HUES6 (cell line): Measurements from ENCODE around the gene COX4I2.

Experiments used
- H3K27ac ChIP-seq: 2 replicates; pipeline ENCODE4 v1.7.0; 2013; ENCODE audit warnings: low read depth, mild to moderate bottlenecking, low read length, inconsistent platforms
- H3K27me3 ChIP-seq: 2 replicates; pipeline ENCODE4 v1.6.1; 2013; ENCODE audit warnings: low read length; ENCODE audit not compliant: control insufficient read depth, insufficient read depth
- H3K36me3 ChIP-seq: 2 replicates; pipeline ENCODE4 v1.6.1; 2013; ENCODE audit warnings: low read length; ENCODE audit not compliant: control insufficient read depth, insufficient read depth
- H3K4me1 ChIP-seq: 2 replicates; pipeline ENCODE4 v1.6.1; 2013; ENCODE audit warnings: low read length; ENCODE audit not compliant: control insufficient read depth, insufficient read depth
- H3K4me3 ChIP-seq: 2 replicates; pipeline ENCODE4 v1.5.1; 2013; ENCODE audit warnings: low read depth, low read length
- H3K9ac ChIP-seq: one replicate; pipeline ENCODE4 v1.6.1; 2013; ENCODE audit warnings: mild to moderate bottlenecking, low read length
- H3K9me3 ChIP-seq: 2 replicates; pipeline ENCODE4 v1.6.1; 2013; ENCODE audit warnings: low read depth, low read length; ENCODE audit not compliant: control insufficient read depth, insufficient read depth

COX4I2 gene

GRCh38 chr20:31670371-31671228, 32.9 kb downstream of the COX4I2 start:
- Histone ChIP-seq H3K9me3 (no peaks in the 10 kb centered on the region), H3K27me3 (no peaks in the 10 kb centered on the region), H3K4me3 (no peak overlapping the region), H3K27ac (no peak overlapping the region), H3K4me1 (peaks cover 22% of the 10 kb centered on the region; the same call in 1 of the 2 replicates), H3K9ac (no peak overlapping the region), H3K36me3 (peaks cover 9% of the 10 kb centered on the region)

GRCh38 chr20:31671324-31671723, 33.6 kb downstream of the COX4I2 start:
- Histone ChIP-seq H3K4me1 (peaks cover 26% of the 10 kb centered on the region; the same call in 1 of the 2 replicates), H3K36me3 (peaks cover 5% of the 10 kb centered on the region; the same call in 1 of the 2 replicates), H3K4me3 (no peak overlapping the region), H3K27ac (no peak overlapping the region), H3K9me3 (no peaks in the 10 kb centered on the region), H3K9ac (no peak overlapping the region), H3K27me3 (no peaks in the 10 kb centered on the region)

DNA sequence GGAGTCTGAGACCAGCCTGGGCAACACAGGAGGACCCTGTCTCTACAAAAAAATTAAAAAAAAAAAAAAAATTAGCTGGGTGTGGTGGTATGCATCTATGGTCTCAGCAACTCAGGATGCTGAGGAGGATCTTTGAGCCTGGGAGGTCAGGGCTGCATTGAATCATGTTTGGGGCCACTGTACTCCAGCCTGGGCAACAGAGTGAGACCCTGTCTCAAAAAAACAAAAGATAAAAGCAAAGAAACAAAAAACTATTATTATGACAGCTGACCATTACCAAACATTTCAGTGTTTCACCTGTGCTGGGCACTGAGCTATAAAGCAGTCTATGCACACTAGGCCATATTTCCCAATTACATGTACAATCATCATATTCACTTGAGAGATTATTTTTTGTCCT, 35.7 kb downstream of the COX4I2 start:
- Histone ChIP-seq H3K4me3 (no peak overlapping the region), H3K27ac (no peak overlapping the region), H3K27me3 (no peaks in the 10 kb centered on the region), H3K9ac (no peak overlapping the region), H3K4me1 (peaks cover 27% of the 10 kb centered on the region; the same call in 1 of the 2 replicates), H3K9me3 (no peaks in the 10 kb centered on the region), H3K36me3 (peaks cover 16% of the 10 kb centered on the region)

GRCh38 chr20:31673943-31674463, 36.3 kb downstream of the COX4I2 start:
- Histone ChIP-seq H3K9me3 (no peaks in the 10 kb centered on the region), H3K4me1 (peaks cover 33% of the 10 kb centered on the region), H3K27ac (no peak overlapping the region), H3K4me3 (no peak overlapping the region), H3K27me3 (no peaks in the 10 kb centered on the region), H3K9ac (no peak overlapping the region), H3K36me3 (peaks cover 17% of the 10 kb centered on the region)

GRCh38 chr20:31674895-31675827, 37.4 kb downstream of the COX4I2 start:
- H3K27me3 ChIP-seq, result no peaks in the 10 kb centered on the region
- no peak overlapping the region for H3K27ac ChIP-seq
- no peaks in the 10 kb centered on the region for H3K9me3 ChIP-seq
- H3K4me3 ChIP-seq, result no peak overlapping the region
- no peak overlapping the region for H3K9ac ChIP-seq
- peaks cover 21% of the 10 kb centered on the region for H3K36me3 ChIP-seq
- peaks cover 42% of the 10 kb centered on the region for H3K4me1 ChIP-seq

GRCh38 chr20:31675828-31676608, 38.3 kb downstream of the COX4I2 start:
- Histone ChIP-seq H3K27ac (no peak overlapping the region), H3K4me3 (no peak overlapping the region), H3K27me3 (no peaks in the 10 kb centered on the region), H3K9ac (peak overlapping the region; percentile 12), H3K4me1 (peaks cover 48% of the 10 kb centered on the region), H3K9me3 (no peaks in the 10 kb centered on the region), H3K36me3 (peaks cover 26% of the 10 kb centered on the region)

DNA sequence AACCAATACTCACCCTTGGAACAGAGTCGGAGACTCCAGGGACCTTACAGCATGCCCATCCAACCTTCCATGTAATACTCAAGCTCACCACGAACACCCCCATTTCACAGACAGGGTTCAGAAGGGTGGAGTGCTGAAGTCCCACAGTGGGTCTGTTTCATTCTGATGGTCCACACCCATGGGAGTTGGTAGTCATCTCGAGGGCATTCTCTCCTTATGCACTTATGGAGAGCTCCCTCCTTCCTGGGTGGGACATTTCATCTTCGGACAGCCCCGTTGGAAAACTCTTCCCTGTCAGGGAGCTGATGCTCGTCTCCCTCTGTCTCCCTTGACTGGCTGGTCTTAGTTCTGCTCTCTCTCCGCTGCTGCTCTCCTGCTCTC, 38.9 kb downstream of the COX4I2 start:
- Histone ChIP-seq H3K9ac (no peak overlapping the region), H3K4me1 (peaks cover 48% of the 10 kb centered on the region), H3K27me3 (no peaks in the 10 kb centered on the region), H3K4me3 (no peak overlapping the region), H3K36me3 (peaks cover 27% of the 10 kb centered on the region), H3K27ac (no peak overlapping the region), H3K9me3 (no peaks in the 10 kb centered on the region)

DNA sequence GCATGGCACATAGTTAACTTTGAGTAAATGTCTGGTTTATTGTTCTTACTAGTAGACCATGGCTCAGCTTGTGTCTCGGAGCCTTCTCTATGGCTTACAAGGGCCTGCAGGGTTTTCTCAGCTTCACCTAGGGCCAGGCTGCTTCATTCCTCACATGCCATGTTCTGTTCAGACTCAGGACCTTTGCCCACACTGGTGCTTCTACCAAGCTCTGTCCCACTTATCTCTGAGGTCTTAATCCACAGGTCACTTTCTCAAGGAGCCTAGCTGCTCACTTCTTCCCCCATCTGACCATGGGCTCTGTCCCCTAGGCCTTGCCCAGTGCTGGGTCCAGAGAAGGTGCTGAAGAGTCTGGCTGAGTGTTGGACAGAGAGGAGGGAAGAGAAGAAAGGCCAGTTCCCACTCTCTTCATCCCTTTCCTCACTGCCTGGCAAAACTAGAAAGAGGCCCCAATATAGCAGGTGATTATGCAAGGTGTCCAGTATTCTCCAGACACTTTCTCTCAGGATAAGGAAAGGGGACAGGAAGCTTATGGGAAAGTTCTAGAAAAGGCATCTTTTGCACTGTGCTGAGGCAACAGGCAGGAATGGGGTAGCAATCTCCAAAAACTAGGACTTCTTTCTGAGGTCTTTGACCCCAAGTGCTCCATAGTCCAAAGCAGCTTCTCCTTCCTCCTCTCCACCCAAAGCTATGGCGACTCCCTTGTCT, 40.0 kb downstream of the COX4I2 start:
- no peak overlapping the region for H3K9ac ChIP-seq
- H3K4me1 ChIP-seq, result peaks cover 48% of the 10 kb centered on the region
- H3K36me3 ChIP-seq, result peaks cover 27% of the 10 kb centered on the region
- H3K9me3 ChIP-seq, result no peaks in the 10 kb centered on the region
- 0 out of 2 replicates have a peak overlapping the region, but pooled peaks have one; percentile 26 for H3K27ac ChIP-seq
- H3K27me3 ChIP-seq, result no peaks in the 10 kb centered on the region
- no peak overlapping the region for H3K4me3 ChIP-seq

DNA sequence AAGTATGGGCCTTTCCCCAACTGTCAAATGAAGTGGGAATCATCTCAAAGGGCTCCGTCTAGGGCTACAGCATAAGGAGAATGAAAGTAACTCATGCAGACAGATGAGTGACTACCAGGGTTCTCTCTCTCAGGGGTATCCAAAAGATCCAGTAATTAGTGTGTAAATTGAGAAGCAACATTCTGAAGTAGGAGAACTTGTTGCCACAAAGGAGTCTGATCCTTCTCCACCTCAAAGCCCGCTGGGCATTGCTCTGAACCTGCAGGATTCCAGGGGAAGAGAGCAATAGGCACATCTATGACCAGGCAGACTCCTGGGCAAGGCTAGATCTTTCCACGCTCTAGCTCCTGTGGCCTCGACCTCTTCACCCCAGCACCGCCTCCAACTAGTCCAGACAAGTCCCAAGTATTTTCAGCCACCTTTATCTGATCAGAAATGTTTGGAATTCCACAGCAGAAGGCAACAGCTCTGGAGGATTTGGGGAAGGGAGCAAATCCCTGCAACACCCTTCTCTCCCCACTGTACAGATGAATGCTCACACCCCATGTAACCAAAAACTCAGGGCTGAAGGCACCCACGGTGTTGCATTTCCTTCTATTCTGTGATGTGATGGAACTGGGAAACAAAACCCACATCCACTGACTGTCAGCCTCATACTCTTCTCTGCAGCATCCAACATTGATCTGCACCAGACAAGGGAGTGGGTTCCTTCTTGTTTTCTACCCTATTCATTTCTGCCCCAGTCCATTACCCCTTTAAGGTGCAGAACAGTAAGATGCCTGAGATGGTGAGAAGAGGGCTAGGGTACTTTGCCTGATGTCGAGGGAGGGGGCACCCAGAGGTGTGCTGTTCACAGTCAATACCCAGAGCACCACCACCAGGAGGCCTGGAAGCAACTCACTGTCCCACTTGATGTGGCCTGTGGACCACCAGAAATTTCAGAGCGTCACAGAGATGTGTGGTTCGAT, 41.0 kb downstream of the COX4I2 start:
- H3K9ac ChIP-seq, result no peak overlapping the region
- peak overlapping the region; percentile 26; the same call in 1 of the 2 replicates for H3K27ac ChIP-seq
- no peaks in the 10 kb centered on the region for H3K27me3 ChIP-seq
- H3K4me1 ChIP-seq, result peaks cover 48% of the 10 kb centered on the region
- H3K36me3 ChIP-seq, result peaks cover 27% of the 10 kb centered on the region
- H3K4me3 ChIP-seq, result no peak overlapping the region
- no peaks in the 10 kb centered on the region for H3K9me3 ChIP-seq
